A549 (cell line): Measurements from ENCODE around the gene RXRA. TPM values are rescaled to one million over a fixed set of nuclear protein-coding genes. Genes with fewer than 3 reads are reported as not detected.

Experiments
- ATAC-seq, 2 experiments: fragments of 200-7000 bp in 1 of 2; fragments of >200 bp in 1 of 2; cut with Nextera tagmentation in 1 of 2; cut with Tn5 transposase in 1 of 2; 3 replicates each; pipeline versions ENCODE4 v1.8.0 to v1.9.1; 2018 to 2020; ENCODE audit warnings: mild to moderate bottlenecking in 1 of 2, moderate library complexity in 1 of 2
- CTCF ChIA-PET: fragments of 300-600 bp; sonication (Branson Sonifier 250); formaldehyde crosslinking; extraction: SDS; loops from one replicate; lab custom pipeline; 2021; ENCODE audit warnings: antibody characterized with exemption, inconsistent platforms; lab: Yijun Ruan, JAX
- POLR2A ChIA-PET: fragments of 350-600 bp; formaldehyde crosslinking; extraction: SDS; loops from one replicate; lab custom pipeline; 2021; ENCODE audit warnings: antibody characterized with exemption, inconsistent platforms; lab: Yijun Ruan, JAX
- DNase-seq, 2 experiments: peaks; one replicate each; pipeline versions ENCODE4 v3.0.0 to v3.0.0-alpha.2; 2011 to 2016; ENCODE audit warnings: low read depth in 1 of 2, low spot score in 1 of 2
- FAIRE-seq: peaks from 2 replicates; lab custom pipeline; 2011; peaks lifted over from hg19 to GRCh38; lab: Jason Lieb, UNC
- H3K27ac ChIP-seq, 2 experiments: fragments of >200 bp; sonication (Bioruptor Twin); formaldehyde crosslinking; 3 replicates each; pipeline ENCODE4 v1.5.1; 2016 to 2017
- H3K4me1 ChIP-seq: fragments of >200 bp; sonication (Bioruptor Twin); formaldehyde crosslinking; 3 replicates; pipeline ENCODE4 v1.6.1; 2016
- H3K4me2 ChIP-seq: fragments of >200 bp; sonication (Bioruptor Twin); formaldehyde crosslinking; 3 replicates; pipeline ENCODE4 v1.6.1; 2016
- H3K4me3 ChIP-seq: fragments of >200 bp; sonication (Bioruptor Twin); formaldehyde crosslinking; 3 replicates; pipeline ENCODE4 v1.5.1; 2016
- H3K9me3 ChIP-seq: fragments of >200 bp; sonication (Bioruptor Twin); formaldehyde crosslinking; 3 replicates; pipeline ENCODE4 v1.6.1; 2016
- ATOH8 ChIP-seq: fragments of 250-450 bp; sonication (Bioruptor Pico); IDR thresholded peaks from 2 replicates; pipeline ENCODE4 v1.5.0; 2020; ENCODE audit warnings: low read depth, mild to moderate bottlenecking, moderate library complexity
- BCL3 ChIP-seq: fragments of >200 bp; sonication (Bioruptor Twin); formaldehyde crosslinking; IDR thresholded peaks from 3 replicates; pipeline ENCODE4 v1.6.1; 2016
- CHD2 ChIP-seq: fragments of 150-350 bp; IDR thresholded peaks from 2 replicates; pipeline ENCODE4 v1.6.1; 2014; ENCODE audit warnings: low read length; ENCODE audit not compliant: partially characterized antibody
- CTCF ChIP-seq: fragments of >200 bp; sonication (Bioruptor Twin); formaldehyde crosslinking; IDR thresholded peaks from 3 replicates; pipeline ENCODE4 v1.5.1; 2016
- EHF ChIP-seq: fragments of 250-450 bp; sonication (Bioruptor Pico); IDR thresholded peaks from 2 replicates; pipeline ENCODE4 v1.5.0; 2020; ENCODE audit warnings: mild to moderate bottlenecking
- EP300 ChIP-seq, 2 experiments: fragments of >200 bp; sonication (Bioruptor Twin); formaldehyde crosslinking; IDR thresholded peaks; 2 replicates in 1 of 2; 3 replicates in 1 of 2; pipeline ENCODE4 v1.6.1; 2016 to 2017
- ESRRA ChIP-seq: fragments of 150-350 bp; IDR thresholded peaks from 2 replicates; pipeline ENCODE4 v1.6.1; 2014; ENCODE audit warnings: mild to moderate bottlenecking, low read length, borderline replicate concordance
- FOXS1 ChIP-seq: fragments of 250-450 bp; sonication (Bioruptor Pico); IDR thresholded peaks from 2 replicates; pipeline ENCODE4 v1.5.0; 2020; ENCODE audit warnings: mild to moderate bottlenecking, moderate library complexity
- HDAC2 ChIP-seq: fragments of 200-600 bp; sonication (generic); IDR thresholded peaks from 2 replicates; pipeline ENCODE4 v1.6.1; 2016
- HOXA7 ChIP-seq: fragments of 250-450 bp; sonication (Bioruptor Pico); IDR thresholded peaks from 2 replicates; pipeline ENCODE4 v1.5.0; 2020; ENCODE audit warnings: mild to moderate bottlenecking, moderate library complexity
- HOXB13 ChIP-seq: fragments of 250-450 bp; sonication (Bioruptor Pico); IDR thresholded peaks from 2 replicates; pipeline ENCODE4 v1.5.0; 2020; ENCODE audit warnings: low read depth, mild to moderate bottlenecking, moderate library complexity
- KDM1A ChIP-seq: fragments of 200-600 bp; sonication (generic); IDR thresholded peaks from 2 replicates; pipeline ENCODE4 v1.6.1; 2016; ENCODE audit warnings: low read depth, mild to moderate bottlenecking
- MYC ChIP-seq: IDR thresholded peaks from 2 replicates; pipeline ENCODE4 v1.6.1; 2012; ENCODE audit warnings: mild to moderate bottlenecking, inconsistent platforms, low read length, improper control_type of control experiment, borderline replicate concordance
- NFE2L2 ChIP-seq: fragments of 150-350 bp; conservative IDR thresholded peaks from 2 replicates; pipeline ENCODE4 v1.6.1; 2014; ENCODE audit warnings: low read length
- NPAS2 ChIP-seq: fragments of 250-450 bp; sonication (Bioruptor Pico); IDR thresholded peaks from 2 replicates; pipeline ENCODE4 v1.8.0; 2022; ENCODE audit warnings: mild to moderate bottlenecking, moderate library complexity, borderline replicate concordance
- NR3C1 ChIP-seq: fragments of >200 bp; sonication (Bioruptor Twin); formaldehyde crosslinking; IDR thresholded peaks from 3 replicates; pipeline ENCODE4 v1.6.1; 2017
- POLR2A ChIP-seq: IDR thresholded peaks from 2 replicates; pipeline ENCODE4 v1.6.1; 2012; ENCODE audit warnings: mild to moderate bottlenecking, low read length
- POLR2AphosphoS2 ChIP-seq: conservative IDR thresholded peaks from 2 replicates; pipeline ENCODE4 v1.6.1; 2012; ENCODE audit warnings: low read length, improper control_type of control experiment, inconsistent platforms
- RCOR1 ChIP-seq: fragments of 150-350 bp; IDR thresholded peaks from 2 replicates; pipeline ENCODE4 v1.6.1; 2014; ENCODE audit warnings: antibody characterized with exemption, low read length, low read depth
- REST ChIP-seq: fragments of 200-600 bp; sonication (generic); IDR thresholded peaks from 2 replicates; pipeline ENCODE4 v1.6.1; 2016; ENCODE audit warnings: antibody characterized with exemption, mild to moderate bottlenecking, moderate library complexity
- RFX5 ChIP-seq: fragments of 450-650 bp; IDR thresholded peaks from 2 replicates; pipeline ENCODE4 v1.7.1; 2014; ENCODE audit warnings: antibody characterized with exemption, mild to moderate bottlenecking, moderate library complexity
- SMC3 ChIP-seq: fragments of >200 bp; sonication (Bioruptor Twin); formaldehyde crosslinking; IDR thresholded peaks from 3 replicates; pipeline ENCODE4 v1.6.1; 2018; ENCODE audit warnings: inconsistent platforms
- SREBF2 ChIP-seq: fragments of 450-650 bp; IDR thresholded peaks from 2 replicates; pipeline ENCODE4 v1.6.1; 2014; ENCODE audit warnings: mild to moderate bottlenecking, moderate library complexity
- TFCP2L1 ChIP-seq: fragments of 250-450 bp; sonication (Bioruptor Pico); IDR thresholded peaks from 2 replicates; pipeline ENCODE4 v1.5.0; 2021; ENCODE audit warnings: mild to moderate bottlenecking
- TP53 ChIP-seq: fragments of 250-450 bp; sonication (Bioruptor Pico); IDR thresholded peaks from 2 replicates; pipeline ENCODE4 v1.5.0; 2021; ENCODE audit warnings: mild to moderate bottlenecking, moderate library complexity
- ZNF302 ChIP-seq: fragments of 250-450 bp; sonication (Bioruptor Pico); IDR thresholded peaks from 2 replicates; pipeline ENCODE4 v1.9.0; 2021; ENCODE audit warnings: inconsistent platforms, mild to moderate bottlenecking, moderate library complexity
- ZSCAN20 ChIP-seq: fragments of 250-450 bp; sonication (Bioruptor Pico); IDR thresholded peaks from 2 replicates; pipeline ENCODE4 v1.8.0; 2022; ENCODE audit warnings: mild to moderate bottlenecking, moderate library complexity
- WGBS: methylation state at CpG from one replicate; pipeline ENCODE4 v1.1.6; 2017; ENCODE audit errors: missing lambda C conversion rate; 5-methylcytosine and 5-hydroxymethylcytosine counted together
- polyA plus RNA-seq, 4 experiments: library from polyadenylated mRNA; depleted of rRNA in 3 of 4; stranded (reverse); fragments of >200 nt; fragmentation: RNase III in 1 of 4; extraction: RNeasy Plus Mini Kit Qiagen cat#74134 plus additional on column Dnase treatment in 1 of 4; gene quantifications; 2 replicates in 3 of 4; 3 replicates in 1 of 4; pipeline ENCODE4 v1.2.3, GENCODE V29; 2011 to 2017

RXRA gene
- polyA plus RNA-seq, 2 of the 4 experiments (the other 2 are of a cell fraction), result 6.6 to 23.9 TPM

- peak overlapping the region in 1 of 2 experiments; percentile 88; a peak in 1 of 6 replicates for H3K27ac ChIP-seq
- no peak for FAIRE-seq
- POLR2A ChIA-PET, result no interaction called here
- TF ChIP-seq NPAS2 (CRISPR knock-in tag) (no peak), POLR2A (no peak), HOXB13 (CRISPR knock-in tag) (no peak), ZSCAN20 (CRISPR knock-in tag) (no peak), NFE2L2 (no peak), CHD2 (no peak), RFX5 (no peak), NR3C1 (no peak), CTCF (no peak), EP300 (IDR thresholded peaks at IDR 0.05) (no peak), REST (no peak), TFCP2L1 (CRISPR knock-in tag) (no peak), KDM1A (no peak), EHF (CRISPR knock-in tag) (no peak), FOXS1 (CRISPR knock-in tag) (no peak), HDAC2 (no peak), POLR2AphosphoS2 (no peak)
- H3K4me1 ChIP-seq, result peaks cover 46% of the 10 kb centered on the region
- no peak overlapping the region for H3K4me2 ChIP-seq
- no peak overlapping the region for H3K4me3 ChIP-seq
- no peak for DNase-seq
- no peak for ATAC-seq
- H3K9me3 ChIP-seq, result no peaks in the 10 kb centered on the region
- 81% methylated on average over 8 of the region's 16 CpGs for WGBS
- CTCF ChIA-PET, result interaction anchor here (1.1 to 4.1 kb wide), 5 partner anchors 8 to 262 kb away, joined by 5 to 41 read pairs (median 8); no protein-coding TSS in a partner anchor
Measured at GRCh38 chr9:134431626-134432025, 105.4 kb downstream of the RXRA start.

GRCh38 chr9:134432471-134432870 is 106.2 kb downstream of the RXRA start:
- no peaks in the 10 kb centered on the region for H3K9me3 ChIP-seq
- ATAC-seq (no peak), FAIRE-seq (no peak), DNase-seq (no peak)
- ChIA-PET CTCF (interaction anchor here (0.6 to 4.1 kb wide), 13 partner anchors 10 to 268 kb away, joined by 3 to 41 read pairs (median 3); no protein-coding TSS in a partner anchor), POLR2A (interaction anchor here (1.0 kb wide), 1 partner anchor 25 kb away, joined by 5 read pairs; no protein-coding TSS in a partner anchor)
- H3K4me3 ChIP-seq, result no peak overlapping the region
- peaks cover 46% of the 10 kb centered on the region for H3K4me1 ChIP-seq
- WGBS, result 97% methylated on average over 5 of the region's 14 CpGs
- peak overlapping the region; percentile 50 for H3K4me2 ChIP-seq
- H3K27ac ChIP-seq, result peak overlapping the region; percentile 80 to 88
- TF ChIP-seq BCL3 (no peak), NFE2L2 (no peak), ESRRA (no peak), ATOH8 (CRISPR knock-in tag) (no peak), POLR2AphosphoS2 (no peak), TP53 (CRISPR knock-in tag) (no peak), MYC (no peak), ZNF302 (CRISPR knock-in tag) (no peak), RCOR1 (no peak), HOXA7 (CRISPR knock-in tag) (no peak), RFX5 (no peak), SREBF2 (no peak), REST (no peak), POLR2A (no peak), SMC3 (no peak)
